Subcutaneous adipose tissue (tissue), 4 donors: ENCODE data around the gene SLC50A1. TPM values are rescaled to one million over a fixed set of nuclear protein-coding genes. Genes with fewer than 3 reads are reported as not detected.

Experiments
- total RNA-seq, 4 donors: library from RNA; depleted of rRNA; stranded (reverse); fragments of >200 nt; gene quantifications; one replicate each; pipeline ENCODE4 v1.1.0, GENCODE V29; 2016
- TF ChIP-seq, protein P1 (sequence below): fragments of 450-650 bp; IDR thresholded peaks from one replicate; pipeline ENCODE4 v1.5.1; 2016; ENCODE audit warnings: low read depth, mild to moderate bottlenecking, control low read depth, antibody characterized with exemption, moderate library complexity

The SLC50A1 gene
- total RNA-seq, 4 donors from 2014 or later: 21.2 to 34.2 (median 23.7) TPM

DNA sequence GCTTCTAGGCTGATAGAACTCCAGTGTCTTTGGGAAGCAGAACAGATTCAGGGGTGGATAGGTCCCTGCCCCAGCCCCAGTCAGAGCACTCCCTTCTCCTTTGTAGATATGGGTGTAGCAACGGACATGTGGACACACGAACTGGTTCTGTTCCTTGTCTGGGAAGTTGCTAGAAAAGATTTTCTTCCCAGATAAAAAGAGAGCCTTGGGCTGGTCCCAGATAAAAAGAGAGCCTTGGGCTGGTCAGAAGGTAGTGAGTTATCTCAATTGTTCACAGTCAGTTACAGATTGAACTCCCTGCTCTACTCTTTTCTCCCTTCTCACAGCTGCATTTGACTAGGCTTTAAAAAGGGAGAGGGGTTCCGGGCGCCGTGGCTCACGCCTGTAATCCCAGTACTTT, 15.4 kb upstream of the SLC50A1 start:
- TF ChIP-seq, protein P1, sequence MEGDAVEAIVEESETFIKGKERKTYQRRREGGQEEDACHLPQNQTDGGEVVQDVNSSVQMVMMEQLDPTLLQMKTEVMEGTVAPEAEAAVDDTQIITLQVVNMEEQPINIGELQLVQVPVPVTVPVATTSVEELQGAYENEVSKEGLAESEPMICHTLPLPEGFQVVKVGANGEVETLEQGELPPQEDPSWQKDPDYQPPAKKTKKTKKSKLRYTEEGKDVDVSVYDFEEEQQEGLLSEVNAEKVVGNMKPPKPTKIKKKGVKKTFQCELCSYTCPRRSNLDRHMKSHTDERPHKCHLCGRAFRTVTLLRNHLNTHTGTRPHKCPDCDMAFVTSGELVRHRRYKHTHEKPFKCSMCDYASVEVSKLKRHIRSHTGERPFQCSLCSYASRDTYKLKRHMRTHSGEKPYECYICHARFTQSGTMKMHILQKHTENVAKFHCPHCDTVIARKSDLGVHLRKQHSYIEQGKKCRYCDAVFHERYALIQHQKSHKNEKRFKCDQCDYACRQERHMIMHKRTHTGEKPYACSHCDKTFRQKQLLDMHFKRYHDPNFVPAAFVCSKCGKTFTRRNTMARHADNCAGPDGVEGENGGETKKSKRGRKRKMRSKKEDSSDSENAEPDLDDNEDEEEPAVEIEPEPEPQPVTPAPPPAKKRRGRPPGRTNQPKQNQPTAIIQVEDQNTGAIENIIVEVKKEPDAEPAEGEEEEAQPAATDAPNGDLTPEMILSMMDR: no peak

DNA sequence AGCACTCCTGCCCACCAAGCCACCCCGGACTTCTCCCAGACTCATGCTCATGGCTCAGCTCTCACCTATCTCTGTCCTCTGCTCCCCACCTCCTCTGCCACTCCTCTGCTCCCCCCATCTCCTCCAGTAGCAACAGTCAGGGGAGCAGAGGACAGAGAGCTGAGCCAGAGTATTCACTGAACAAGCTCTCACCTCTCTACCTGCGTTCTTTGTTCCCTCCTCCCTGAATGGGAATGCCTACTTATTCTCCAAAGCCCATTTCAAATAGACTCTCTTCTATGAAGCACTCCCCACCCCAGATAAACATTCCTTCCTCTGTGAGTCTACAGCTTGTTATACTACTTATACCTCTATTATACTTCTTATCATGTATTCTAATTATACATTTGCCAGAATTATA, 14.4 kb upstream of the SLC50A1 start:
- TF ChIP-seq, protein P1: no peak

- TF ChIP-seq, protein P1: no peak
These were observed 13.3 kb upstream of the SLC50A1 start for GRCh38 chr1:155122308-155122707.

DNA sequence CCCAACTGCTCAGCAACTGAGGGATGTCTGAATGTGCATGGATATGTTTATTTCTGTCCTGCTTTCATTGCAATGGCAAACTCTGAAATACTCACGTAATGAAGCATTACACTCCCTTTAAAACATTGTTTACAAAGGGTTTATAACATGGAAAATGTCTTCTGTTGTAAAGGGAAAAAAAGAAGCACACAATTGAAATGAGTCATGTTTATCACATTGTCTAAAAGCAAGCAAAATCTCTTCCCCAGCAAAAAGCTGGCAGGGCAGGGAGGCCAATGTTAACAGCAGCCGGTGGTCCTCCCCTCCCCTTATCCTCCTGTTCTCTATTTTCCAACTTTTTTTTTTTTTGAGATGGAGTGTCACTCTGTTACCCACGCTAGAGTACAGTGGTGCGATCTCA, 11.9 kb upstream of the SLC50A1 start:
- TF ChIP-seq, protein P1: no peak

- TF ChIP-seq, protein P1: no peak
These were observed 10.9 kb upstream of the SLC50A1 start for GRCh38 chr1:155124503-155125463.

DNA sequence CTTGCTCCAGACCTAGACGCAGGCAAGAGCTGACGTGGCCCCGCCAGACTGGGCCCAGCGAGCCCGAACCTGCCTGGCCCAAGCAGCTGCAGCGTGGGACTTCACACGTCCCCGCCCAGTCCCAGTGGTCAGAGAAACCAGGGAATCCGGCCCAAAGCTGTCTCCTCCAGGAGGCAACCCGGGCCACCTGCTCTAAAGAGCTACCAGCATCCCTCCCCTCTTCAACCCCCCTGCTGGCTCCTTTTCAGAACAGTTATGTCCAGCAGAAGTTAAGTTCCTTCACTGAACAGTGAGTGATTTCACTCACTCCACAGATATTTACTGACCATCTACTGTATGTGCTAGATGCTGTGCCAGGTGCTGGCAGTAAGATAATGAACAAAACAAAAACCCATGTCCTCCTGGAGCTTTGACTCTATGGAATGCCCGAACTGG, 10.1 kb upstream of the SLC50A1 start:
- TF ChIP-seq, protein P1: no peak

DNA sequence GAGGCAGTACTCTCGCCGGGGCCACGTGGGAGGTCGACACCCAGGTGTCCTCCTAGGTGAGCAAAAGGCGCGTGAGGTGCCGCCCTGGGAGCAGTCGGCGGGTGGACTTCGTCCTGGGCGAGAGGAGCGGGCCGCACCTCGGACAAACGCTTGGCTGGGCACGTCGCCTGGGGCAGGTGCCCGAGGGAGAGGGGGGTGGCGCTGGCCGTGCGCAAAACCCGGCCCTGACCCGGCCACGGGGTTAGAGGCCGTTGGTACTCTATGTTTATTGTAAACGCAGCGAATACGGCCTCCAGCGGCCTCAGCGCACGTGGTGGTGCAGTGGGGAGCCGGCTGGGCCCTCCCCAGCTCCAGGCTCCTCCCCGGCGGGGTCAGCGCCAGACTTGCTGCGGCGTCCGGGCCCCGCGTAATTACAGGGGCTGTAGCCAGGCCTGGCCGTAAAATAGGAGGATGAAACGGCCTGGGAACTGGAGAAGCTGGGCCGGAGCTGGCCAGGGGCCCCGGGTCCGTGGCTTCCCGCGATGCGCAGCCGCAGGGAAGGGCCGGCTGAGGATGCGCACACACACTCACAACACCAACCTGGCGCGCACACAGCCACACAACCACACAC, 9.6 kb upstream of the SLC50A1 start:
- TF ChIP-seq, protein P1: no peak
